ENCODE measurements around the gene CDCA3. TPM values are rescaled to one million over a fixed set of nuclear protein-coding genes. Genes with fewer than 3 reads are reported as not detected.
"Not testable (repeated sequence)": the region's sequence is repeated elsewhere in the genome, so short reads cannot be mapped to it uniquely, and the experiment has no call there.

Gene CDCA3
- total RNA-seq, 1 donor from 2014 or later, result 51.7 TPM

DNA sequence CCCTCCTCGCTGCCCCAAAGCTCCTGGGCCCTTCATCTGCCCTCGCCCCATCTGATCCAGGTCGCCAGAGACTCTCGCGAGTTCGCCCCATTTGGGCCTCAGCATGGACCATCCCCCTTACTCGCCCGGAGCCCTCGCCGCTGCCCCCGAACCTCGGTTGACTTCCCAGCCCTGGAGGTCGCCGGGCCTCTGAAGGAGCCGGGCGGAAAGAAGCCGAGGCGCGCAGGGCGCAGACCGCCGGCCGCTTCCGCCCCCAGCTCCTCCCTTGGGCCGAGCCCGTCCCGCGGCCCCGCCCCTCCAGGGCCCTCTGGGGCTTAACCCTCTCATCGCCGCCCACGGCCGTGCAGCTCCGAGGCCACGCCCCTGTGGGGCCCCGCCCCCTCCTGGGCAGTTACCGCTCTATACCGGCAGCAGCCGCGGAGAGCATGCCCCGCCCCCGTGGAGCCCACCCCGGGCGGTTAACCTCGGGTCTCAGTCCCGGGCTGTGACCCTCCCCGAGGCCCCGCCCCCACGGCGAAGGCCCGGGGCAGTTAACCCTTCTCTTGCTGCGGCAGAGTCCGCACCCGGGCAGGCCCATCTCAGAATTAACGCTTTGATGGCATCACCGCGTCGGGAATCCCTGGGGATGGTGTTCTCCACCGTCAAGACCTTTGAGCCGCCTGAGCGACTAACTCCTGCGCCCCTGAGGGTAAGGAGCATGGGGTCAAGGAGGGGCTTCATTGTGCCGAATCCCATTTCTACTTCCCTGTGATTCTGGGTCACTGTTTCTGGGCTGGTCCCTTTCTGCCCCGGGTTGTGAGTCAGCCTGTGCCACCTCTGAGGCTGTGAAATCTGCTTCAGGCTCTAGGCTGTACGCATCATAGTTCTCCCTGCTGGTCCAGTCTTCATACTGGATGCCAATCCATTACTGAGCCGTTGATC lies 22.3 kb upstream of the CDCA3 start, which contains the start of gene SPSB2:
SPSB2 (minus strand) TSS at position 210 of the 921 bp plus-strand sequence. CDS start 402 bp downstream, outside the sequence.
- intact Hi-C loops (cut with micrococcal nuclease), result loop anchor here (1.0 to 5.0 kb wide), 13 partner anchors 18 to 1369 kb away; partner anchors contain the start of genes CHD4, EMG1, ENO2 and FOXJ2

DNA sequence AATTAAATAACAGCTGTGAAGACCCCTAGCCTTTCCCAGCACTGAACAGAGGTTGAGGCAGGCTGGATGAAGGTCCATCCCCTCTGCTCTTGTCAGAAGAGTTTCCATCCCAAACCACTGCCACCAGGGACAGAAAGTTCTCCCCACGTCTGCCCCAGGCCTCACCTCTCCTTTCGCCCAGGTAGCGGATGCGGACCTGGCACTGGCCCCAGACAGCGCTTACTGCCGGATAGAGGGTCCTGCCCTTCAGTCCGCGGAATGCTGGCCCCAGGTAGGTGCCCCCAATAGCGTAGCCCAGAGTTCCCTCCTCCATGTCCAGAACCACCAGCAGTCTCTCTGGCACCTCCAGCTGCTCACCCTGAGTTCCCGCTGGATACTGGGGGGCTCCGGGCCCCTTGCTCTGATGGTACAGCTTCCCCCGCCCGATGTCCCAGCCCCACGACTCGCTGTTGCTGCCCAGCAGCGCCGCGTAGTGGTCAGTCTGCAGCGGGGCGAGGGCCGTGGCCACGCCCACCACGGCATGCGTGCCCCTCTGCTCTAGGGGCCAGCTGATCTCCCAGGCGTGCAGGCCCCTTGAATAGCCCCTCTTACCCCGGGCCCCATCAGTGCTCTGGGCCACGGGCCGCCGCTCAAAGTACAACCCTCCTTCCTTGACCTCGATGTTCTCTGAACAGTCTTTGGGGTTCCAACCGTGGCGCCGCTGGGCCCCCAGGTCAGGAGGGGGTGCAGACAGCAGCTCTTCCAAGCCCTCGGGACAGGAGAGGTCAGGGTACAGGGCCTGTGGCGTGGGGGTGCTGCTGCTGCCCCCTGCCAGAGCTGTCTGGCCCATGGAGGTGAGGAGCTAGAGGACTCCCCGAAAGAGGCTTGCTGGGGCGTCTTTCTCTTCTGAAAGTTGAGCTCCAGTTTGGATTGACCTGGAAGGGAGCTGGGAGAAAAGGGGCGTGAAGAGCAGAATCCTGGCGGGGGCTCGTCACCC lies 21.3 kb upstream of the CDCA3 start:
- intact Hi-C loops (cut with micrococcal nuclease), result loop anchor here (1.0 to 5.0 kb wide), 14 partner anchors 19 to 1370 kb away; partner anchors contain the start of genes CHD4, EMG1, ENO2 and FOXJ2

DNA sequence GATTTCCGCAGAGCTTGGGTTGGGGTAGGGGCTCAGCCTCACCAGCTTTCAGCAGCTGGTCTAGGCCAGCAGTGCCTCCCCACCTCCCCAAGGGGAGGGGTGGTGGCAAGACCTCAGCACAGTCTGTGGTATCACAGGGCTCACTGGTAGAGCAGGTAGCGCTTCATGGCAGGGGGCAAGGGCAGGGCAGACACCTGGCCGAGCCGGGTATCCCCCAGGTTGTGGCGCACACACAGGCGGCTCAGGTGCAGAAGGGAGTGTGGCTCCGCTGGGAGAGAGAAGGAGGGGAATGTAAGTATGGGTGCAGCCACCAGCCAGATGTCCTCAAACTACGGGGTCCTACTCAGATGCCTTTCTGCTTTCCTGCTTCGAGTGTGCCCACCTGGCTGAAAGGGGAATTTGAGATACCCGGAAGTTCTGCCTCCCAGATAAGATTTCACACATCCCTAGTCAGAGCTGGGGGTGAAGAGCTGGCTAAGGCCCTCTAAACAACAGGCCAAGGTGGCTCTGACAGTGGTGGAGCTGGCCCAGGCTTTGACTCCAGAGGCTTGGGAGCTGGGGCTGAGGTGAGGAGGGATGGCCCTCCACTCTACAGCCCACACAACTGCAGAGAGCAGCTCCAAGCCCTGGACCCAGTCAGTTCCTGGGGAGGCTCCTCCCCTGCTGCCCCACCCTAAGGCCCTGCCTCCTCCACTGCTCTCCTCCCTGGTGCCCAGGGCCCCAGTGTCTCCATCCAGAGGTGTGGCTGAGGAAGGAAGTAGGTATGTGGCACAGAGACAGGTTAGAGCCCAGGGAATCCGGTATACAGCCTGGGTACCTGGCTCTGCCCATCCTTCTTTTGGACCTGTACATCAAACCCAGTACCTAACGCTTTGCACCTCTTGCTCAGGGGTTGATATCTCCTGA lies 20.2 kb upstream of the CDCA3 start:
- intact Hi-C loops (cut with micrococcal nuclease), result loop anchor here (5.0 kb wide), 1 partner anchor 1161 kb away; the partner anchor contains the start of gene FOXJ2

DNA sequence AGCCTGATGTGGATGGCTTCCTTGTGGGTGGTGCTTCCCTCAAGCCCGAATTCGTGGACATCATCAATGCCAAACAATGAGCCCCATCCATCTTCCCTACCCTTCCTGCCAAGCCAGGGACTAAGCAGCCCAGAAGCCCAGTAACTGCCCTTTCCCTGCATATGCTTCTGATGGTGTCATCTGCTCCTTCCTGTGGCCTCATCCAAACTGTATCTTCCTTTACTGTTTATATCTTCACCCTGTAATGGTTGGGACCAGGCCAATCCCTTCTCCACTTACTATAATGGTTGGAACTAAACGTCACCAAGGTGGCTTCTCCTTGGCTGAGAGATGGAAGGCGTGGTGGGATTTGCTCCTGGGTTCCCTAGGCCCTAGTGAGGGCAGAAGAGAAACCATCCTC lies 19.2 kb upstream of the CDCA3 start:
- intact Hi-C loops (cut with micrococcal nuclease), result loop anchor here (5.0 kb wide), 1 partner anchor 1162 kb away; the partner anchor contains the start of gene FOXJ2

DNA sequence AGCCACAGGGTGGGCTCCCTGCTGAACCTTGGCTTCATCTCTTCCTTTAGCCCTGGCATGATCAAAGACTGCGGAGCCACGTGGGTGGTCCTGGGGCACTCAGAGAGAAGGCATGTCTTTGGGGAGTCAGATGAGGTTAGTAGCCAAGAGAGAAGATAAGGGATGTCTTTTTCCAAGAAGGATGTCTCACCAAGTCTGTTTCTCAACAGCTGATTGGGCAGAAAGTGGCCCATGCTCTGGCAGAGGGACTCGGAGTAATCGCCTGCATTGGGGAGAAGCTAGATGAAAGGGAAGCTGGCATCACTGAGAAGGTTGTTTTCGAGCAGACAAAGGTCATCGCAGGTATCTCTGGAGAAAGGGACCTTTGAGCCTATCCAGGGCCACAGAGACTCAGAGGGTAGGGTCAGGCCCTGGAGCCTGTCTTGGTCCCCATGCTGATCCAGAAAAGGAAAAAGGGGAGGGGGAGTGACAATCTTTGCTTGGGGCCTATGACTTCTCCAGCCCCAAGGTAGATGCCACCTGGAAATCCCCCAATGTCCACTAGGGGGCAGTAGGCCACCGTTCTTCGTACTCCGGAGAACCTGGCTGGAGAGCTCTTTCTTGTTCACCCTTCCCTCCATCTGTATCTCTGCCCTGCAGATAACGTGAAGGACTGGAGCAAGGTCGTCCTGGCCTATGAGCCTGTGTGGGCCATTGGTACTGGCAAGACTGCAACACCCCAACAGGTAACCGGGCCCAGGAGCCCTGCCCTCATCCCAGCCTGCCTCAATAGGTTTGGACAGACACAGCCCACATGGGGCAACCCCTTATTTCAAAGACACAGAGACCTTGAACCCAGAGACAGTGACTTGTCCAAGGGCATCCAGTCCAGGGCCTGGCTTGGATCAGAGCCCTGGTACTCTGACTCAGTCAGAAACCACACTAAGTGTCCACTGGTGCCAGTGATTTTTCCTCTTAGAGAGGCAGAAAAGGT lies 18.2 kb upstream of the CDCA3 start:
- intact Hi-C loops (cut with micrococcal nuclease), result loop anchor here (1.0 to 5.0 kb wide), 9 partner anchors 22 to 1163 kb away; partner anchors contain the start of genes C12orf57, C1R, FOXJ2 and LRRC23

DNA sequence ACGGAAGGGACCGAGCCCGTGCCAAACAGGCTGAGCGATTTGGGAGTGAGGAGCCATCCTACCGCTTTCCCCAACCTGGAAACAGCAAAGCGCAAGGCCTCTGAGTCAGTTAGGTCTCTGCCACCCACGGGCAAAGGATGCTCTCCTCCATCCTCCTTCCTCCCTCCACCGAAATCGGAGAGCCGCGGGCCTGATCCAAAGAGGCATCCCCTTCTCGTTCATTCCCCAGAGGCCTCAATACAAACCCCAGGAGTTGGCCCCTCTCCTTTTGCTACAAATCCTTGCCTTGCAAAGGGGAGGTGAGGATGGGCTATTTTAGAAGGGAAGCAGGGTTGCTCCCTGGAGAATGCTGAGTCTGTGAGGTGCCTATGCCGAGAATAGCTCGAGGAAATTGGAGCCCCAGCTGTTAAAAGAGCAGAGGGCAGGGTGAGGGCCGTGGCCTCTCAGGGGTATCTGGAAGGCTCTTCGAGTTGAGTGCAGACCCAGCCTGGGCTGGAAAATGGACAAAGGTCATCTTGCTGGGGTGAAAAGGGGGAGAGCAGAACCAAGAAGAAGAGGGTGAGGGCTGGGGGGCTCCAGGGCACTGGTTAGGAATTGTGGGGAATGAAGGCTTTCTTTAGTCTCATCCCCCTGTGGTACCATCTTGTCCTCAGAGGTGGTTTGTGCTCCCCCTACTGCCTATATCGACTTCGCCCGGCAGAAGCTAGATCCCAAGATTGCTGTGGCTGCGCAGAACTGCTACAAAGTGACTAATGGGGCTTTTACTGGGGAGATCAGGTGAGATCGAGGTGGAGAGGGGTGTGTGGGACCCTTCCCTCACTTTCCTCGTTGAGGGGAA lies 17.3 kb upstream of the CDCA3 start:
- intact Hi-C loops (cut with micrococcal nuclease), result loop anchor here (1.0 kb wide), 8 partner anchors 23 to 320 kb away; partner anchors contain the start of genes C12orf57, C1R and LRRC23

DNA sequence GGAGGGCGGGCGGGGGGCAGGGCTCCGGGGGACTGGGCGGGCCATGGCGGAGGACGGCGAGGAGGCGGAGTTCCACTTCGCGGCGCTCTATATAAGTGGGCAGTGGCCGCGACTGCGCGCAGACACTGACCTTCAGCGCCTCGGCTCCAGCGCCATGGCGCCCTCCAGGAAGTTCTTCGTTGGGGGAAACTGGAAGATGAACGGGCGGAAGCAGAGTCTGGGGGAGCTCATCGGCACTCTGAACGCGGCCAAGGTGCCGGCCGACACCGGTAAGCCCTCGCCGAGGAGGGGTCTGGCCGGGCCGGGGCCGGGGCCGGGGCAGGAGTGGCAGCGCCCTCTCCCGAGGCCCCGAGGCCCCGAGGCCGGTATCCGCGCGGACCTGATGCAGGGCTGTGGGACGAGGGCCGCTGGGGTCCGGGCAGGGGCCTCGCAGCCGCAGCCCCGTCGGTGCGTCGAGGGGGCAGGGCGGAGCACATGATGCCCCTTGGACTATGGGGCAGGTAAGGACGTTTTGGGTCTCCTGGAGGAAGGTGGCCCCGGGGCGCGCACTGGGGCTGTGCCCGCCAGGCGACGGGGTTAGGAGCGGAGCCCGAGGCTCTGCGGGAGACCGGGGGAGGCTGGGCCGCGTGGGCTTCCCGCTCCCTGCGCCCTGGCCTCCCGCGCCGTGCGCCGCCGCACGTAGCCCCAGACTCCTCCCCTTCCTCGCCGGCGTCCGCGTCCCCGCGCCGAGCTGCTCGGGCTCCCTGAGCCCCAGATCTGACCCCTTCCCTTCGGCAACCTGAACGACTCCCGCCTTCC lies 16.5 kb upstream of the CDCA3 start, which contains the start of gene TPI1:
TPI1 (plus strand) TSS at position 119 of the 798 bp plus-strand sequence; CDS start at position 155, 36 bp downstream.
- intact Hi-C loops (cut with micrococcal nuclease), result loop anchor here (1.0 kb wide), 2 partner anchors 15 to 114 kb away; partner anchors contain the start of genes MLF2 and USP5

DNA sequence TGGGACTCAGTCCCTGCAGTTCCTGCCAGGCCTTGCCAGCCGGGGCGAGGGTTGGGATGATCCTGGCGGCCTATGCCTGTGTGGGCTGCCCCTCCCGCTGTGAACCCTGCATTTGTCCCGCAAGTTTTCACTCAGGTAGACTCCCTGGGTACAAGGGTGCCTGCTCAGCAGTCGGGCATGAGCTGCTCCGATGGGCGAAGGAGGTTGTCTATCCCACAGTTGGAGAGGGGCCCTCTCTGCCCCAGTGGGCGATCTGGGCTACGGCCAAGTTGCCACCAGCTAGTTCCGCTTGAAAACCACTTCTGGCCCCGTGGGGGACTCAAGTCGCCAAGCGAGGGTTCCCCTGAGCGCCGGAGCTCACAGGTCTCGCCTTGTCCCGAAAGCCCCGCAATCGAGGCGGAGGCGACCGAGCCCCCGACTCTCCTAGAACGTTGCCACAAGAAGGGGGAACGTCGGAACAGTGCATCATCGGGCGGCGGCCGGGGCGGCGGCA lies 15.9 kb upstream of the CDCA3 start:
- intact Hi-C loops (cut with micrococcal nuclease), result loop anchor here (1.0 kb wide), 2 partner anchors 15 to 114 kb away; partner anchors contain the start of genes MLF2 and USP5

DNA sequence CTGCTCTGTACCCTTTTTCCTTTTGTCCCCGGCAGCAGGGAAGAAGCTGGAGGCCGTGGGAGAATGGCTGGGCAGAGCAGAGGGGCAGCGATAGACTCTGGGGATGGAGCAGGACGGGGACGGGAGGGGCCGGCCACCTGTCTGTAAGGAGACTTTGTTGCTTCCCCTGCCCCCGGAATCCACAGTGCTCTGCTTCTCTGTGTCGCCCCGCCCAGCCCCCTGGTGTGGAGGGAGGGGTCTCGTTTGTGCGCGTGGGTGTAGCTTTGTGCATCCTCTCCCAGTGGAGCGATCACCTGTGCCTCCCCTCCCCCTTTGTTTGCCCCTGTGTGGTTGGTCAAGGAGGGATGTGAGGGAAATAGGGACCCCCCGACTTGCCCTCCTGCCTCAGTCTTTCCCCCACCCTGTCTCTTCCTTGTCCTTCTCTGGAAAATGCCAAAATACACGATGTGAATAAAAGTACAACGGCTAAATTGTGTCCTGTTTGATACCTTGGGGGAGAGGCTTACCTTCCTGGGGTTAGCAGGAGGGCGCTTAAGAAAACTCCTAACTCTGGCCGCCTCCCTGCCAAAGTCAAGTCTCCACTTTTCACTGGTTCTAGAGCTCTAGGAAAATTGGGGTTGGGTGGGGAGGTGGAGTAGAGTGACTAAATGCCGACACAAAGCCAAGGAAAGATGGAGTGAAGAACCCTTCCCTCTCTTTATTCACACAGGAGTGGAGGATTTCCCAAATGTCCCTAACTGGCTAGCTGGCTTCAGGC lies 15.3 kb upstream of the CDCA3 start:
- intact Hi-C loops (cut with micrococcal nuclease), result no loop called here

DNA sequence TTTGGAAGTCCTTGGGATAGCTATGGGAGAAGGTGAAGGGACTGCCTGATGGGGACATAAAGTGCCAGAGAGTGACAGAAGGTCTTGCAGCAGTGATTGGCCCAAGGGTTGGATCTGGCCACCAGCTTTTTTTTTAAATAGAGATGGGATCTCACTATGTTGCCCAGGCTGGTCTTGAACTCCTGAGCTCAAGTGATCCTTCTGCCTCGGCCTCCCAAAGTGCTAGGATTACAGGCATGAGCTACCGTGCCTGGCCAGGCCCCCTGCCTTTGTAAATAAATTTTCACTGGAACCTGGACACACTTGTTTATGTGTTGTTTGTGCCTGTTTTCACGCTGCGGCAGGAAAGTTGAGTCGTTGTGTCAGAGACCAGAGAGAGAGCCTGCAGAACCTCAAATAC lies 14.2 kb upstream of the CDCA3 start:
- intact Hi-C loops (cut with micrococcal nuclease), result not testable (repeated sequence)

DNA sequence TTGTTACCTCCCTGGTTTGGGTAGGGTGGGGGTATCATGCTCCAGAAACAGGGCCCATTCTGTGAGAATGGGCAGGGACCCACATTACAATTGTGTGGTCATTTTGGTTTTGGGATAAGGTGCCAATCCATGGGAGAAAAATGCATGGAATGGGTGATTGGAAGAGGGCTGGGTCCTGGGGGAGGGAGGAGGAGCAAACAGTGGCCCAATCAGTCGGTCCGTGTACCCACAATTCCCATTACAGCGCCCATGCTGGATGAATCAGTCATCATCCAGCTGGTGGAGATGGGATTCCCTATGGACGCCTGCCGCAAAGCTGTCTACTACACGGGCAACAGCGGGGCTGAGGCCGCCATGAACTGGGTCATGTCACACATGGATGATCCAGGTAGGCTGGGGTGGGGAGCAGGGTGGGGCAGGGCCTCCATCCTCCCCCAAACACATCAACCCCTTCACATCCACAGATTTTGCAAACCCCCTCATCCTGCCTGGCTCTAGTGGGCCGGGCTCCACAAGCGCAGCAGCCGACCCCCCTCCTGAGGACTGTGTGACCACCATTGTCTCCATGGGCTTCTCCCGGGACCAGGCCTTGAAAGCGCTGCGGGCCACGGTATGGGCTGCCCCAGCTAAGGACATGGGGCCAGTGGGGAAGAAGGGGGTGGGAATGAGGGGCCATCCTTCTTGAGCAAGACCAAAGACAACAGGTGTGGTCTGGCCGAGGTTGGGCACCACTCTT lies 12.7 kb upstream of the CDCA3 start:
- intact Hi-C loops (cut with micrococcal nuclease), result no loop called here

DNA sequence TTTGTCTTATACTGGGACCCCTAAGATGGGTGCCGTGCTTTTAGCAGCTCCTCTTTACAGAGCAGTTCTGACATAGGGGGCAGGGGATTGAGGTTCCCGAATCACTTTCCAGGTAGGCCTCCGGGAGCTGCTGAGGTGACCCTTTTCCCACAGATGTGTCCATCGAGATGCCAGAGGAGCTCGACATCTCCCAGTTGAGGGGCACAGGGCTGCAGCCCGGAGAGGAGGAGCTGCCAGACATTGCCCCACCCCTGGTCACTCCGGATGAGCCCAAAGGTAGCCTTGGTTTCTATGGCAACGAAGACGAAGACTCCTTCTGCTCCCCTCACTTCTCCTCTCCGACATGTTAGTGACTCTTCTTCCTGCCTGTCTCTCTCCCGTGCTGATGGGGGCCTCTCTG lies 11.9 kb upstream of the CDCA3 start:
- intact Hi-C loops (cut with micrococcal nuclease), result no loop called here

DNA sequence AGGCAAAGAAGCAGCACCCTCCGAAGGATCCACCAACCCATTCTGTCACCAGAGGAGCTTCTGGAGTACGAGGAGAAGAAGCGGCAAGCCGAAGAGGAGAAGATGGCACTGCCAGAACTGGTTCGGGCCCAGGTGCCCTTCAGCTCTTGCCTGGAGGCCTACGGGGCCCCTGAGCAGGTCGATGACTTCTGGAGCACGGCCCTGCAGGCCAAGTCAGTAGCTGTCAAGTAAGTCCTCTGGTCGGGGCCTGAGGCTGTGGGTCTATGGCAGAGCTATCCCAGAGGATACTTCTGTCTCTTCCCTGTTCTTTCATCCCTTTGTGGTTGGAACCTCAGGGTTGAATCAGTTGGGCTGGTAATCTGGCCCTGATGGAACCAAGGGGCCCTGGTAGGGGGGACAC lies 10.3 kb upstream of the CDCA3 start:
- intact Hi-C loops (cut with micrococcal nuclease), result no loop called here

DNA sequence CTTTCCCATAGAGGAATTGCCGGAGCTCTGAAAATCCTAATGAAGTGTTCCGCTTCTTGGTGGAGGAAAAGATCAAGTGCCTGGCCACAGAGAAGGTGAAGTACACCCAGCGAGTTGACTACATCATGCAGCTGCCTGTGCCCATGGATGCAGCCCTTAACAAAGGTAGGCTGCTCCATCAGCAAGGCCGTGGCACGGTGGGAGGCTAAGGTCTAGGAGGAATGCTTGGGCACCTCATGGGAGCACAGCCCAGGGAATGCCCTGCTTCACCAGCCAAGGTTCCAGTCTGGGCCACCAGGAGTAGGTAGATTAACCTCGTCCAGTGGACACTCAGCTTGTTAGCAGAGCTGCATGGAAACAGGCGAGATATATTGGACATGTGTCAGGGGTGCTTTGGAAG lies 9.9 kb upstream of the CDCA3 start:
- intact Hi-C loops (cut with micrococcal nuclease), result no loop called here

DNA sequence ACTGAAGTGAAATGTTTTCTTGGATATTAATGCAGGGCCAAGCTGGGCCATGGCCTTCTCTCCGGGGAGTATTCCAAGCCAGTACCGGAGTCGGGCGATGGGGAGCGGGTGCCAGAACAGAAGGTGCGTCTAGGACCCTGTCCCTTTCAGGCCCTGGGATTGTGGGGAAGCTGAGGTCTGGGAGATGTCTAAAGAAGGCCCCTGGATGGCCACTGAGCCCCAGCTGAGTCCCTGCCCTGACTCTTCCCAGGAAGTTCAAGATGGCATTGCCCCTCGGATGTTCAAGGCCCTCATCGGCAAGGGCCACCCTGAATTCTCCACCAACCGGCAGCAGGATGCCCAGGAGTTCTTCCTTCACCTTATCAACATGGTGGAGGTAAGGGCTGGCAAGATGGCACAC lies 9.0 kb upstream of the CDCA3 start:
- intact Hi-C loops (cut with micrococcal nuclease), result no loop called here
